ENCODE data around the gene CACNG4. TPM values are rescaled to one million over a fixed set of nuclear protein-coding genes. Genes with fewer than 3 reads are reported as not detected.

The CACNG4 gene
- total RNA-seq, 1 experiment from 2014 or later: 6.3 TPM

DNA sequence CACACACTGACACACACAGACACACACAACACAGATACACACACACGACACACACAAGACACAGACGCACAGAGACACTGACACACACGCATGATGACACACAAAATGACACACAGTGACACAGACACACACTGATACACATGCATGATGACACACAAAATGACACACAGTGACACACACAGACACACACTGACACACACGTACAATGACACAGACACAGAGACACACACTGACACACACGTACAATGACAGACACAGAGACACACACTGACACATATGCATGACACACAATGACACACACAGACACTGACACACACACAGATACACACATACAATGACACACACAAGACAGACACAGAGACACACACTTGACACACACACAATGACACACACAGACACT lies 90.1 kb downstream of the CACNG4 start:
- Histone ChIP-seq H3K9ac (ENCODE audit: extremely low read depth, insufficient read length, low read length) (no peak overlapping the region), H3K79me1 (ENCODE audit: insufficient read depth, low read depth, low read length, poor library complexity, severe bottlenecking) (no peaks in the 10 kb centered on the region), H2AK5ac (ENCODE audit: insufficient read length, low read length) (no peak overlapping the region), H3K56ac (ENCODE audit: insufficient read length, low read depth, low read length) (no peak overlapping the region), H3K4me2 (ENCODE audit: insufficient read depth, insufficient read length, low read length) (no peak overlapping the region), H4K20me1 (ENCODE audit: control insufficient read depth, insufficient read depth, insufficient read length) (no peaks in the 10 kb centered on the region), H2BK12ac (ENCODE audit: insufficient read length, low read depth, low read length) (no peak overlapping the region), H3K4ac (ENCODE audit: low read depth, low read length) (no peak overlapping the region), H2BK20ac (ENCODE audit: low read depth, low read length, poor library complexity, severe bottlenecking) (no peak overlapping the region), H3K79me2 (ENCODE audit: insufficient read depth, low read length) (no peaks in the 10 kb centered on the region), H4K8ac (replicated peaks; ENCODE audit: insufficient read length, low read depth, low read length) (no peak overlapping the region), H2AFZ (ENCODE audit: low read length) (no peak overlapping the region), H3K23me2 (ENCODE audit: insufficient read length, low read depth, low read length, poor library complexity, severe bottlenecking) (no peaks in the 10 kb centered on the region), H3T11ph (ENCODE audit: low read length) (no peak overlapping the region), H3K4me1 (ENCODE audit: insufficient read depth, low read length) (no peaks in the 10 kb centered on the region), H2BK120ac (ENCODE audit: low read depth, low read length, poor library complexity, severe bottlenecking) (no peak overlapping the region), H4K5ac (ENCODE audit: insufficient read length, low read depth, low read length) (no peak overlapping the region), H3K23ac (ENCODE audit: insufficient read length, low read depth, low read length) (no peak overlapping the region), H3K9me3 (ENCODE audit: control insufficient read depth, low read depth, low read length) (no peaks in the 10 kb centered on the region), H3K18ac (ENCODE audit: insufficient read length, low read depth, low read length) (no peak overlapping the region), H2BK15ac (ENCODE audit: low read depth, low read length) (no peak overlapping the region), H3K27ac (ENCODE audit: insufficient read length, low read depth, low read length) (no peak overlapping the region), H3K14ac (ENCODE audit: insufficient read depth, low read length) (no peak overlapping the region), H3K27me3 (ENCODE audit: insufficient read depth, low read length) (no peaks in the 10 kb centered on the region), H2BK5ac (ENCODE audit: insufficient read length, low read length) (no peak overlapping the region), H4K91ac (ENCODE audit: insufficient read length, low read depth, low read length) (no peak overlapping the region)
- no peaks in the 10 kb centered on the region for H3K36me3 Mint-ChIP-seq (ENCODE audit: insufficient read depth in 1 of 3, low read depth in 3 of 3)
- whole genome bisulfite sequencing (ENCODE audit: extremely low coverage, insufficient read length, low lambda C conversion rate): no CpG with 5 or more reads among the region's 5 CpGs
- TF ChIP-seq, protein P1, sequence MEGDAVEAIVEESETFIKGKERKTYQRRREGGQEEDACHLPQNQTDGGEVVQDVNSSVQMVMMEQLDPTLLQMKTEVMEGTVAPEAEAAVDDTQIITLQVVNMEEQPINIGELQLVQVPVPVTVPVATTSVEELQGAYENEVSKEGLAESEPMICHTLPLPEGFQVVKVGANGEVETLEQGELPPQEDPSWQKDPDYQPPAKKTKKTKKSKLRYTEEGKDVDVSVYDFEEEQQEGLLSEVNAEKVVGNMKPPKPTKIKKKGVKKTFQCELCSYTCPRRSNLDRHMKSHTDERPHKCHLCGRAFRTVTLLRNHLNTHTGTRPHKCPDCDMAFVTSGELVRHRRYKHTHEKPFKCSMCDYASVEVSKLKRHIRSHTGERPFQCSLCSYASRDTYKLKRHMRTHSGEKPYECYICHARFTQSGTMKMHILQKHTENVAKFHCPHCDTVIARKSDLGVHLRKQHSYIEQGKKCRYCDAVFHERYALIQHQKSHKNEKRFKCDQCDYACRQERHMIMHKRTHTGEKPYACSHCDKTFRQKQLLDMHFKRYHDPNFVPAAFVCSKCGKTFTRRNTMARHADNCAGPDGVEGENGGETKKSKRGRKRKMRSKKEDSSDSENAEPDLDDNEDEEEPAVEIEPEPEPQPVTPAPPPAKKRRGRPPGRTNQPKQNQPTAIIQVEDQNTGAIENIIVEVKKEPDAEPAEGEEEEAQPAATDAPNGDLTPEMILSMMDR (conservative IDR thresholded peaks at IDR 0.05): no peak
- no peak overlapping the region for H3K4me3 Mint-ChIP-seq
- peaks cover 0 to under 1% of the 10 kb centered on the region in 2 experiments; a peak in 1 of 5 replicates for H3K9me3 Mint-ChIP-seq
- H3K27me3 Mint-ChIP-seq (ENCODE audit: low read depth): peaks cover 1% of the 10 kb centered on the region; the same call in 1 of the 2 replicates
- H3K27ac Mint-ChIP-seq: no peak overlapping the region
- peaks cover 0 to 3% of the 10 kb centered on the region in 2 experiments; a peak in 2 of 4 replicates for H3K4me1 Mint-ChIP-seq
- DNase-seq: no peak

All from H9 (cell line).